HEK293 (cell line): Measurements from ENCODE around the gene RIC3.

Source experiments
- ATF2 ChIP-seq: fragments of 450-650 bp; formaldehyde crosslinking; IDR thresholded peaks from 2 replicates; pipeline ENCODE4 v1.5.1; 2016; ENCODE audit warnings: missing biosample characterization, missing genetic modification characterization, low read depth
- CTCF ChIP-seq: fragments of 450-650 bp; formaldehyde crosslinking; IDR thresholded peaks from 2 replicates; pipeline ENCODE4 v1.5.1; 2016; ENCODE audit warnings: missing biosample characterization, missing genetic modification characterization
- REST ChIP-seq: fragments of 450-650 bp; formaldehyde crosslinking; IDR thresholded peaks from 2 replicates; pipeline ENCODE4 v1.5.1; 2016; ENCODE audit warnings: missing biosample characterization, missing genetic modification characterization
- ZNF138 ChIP-seq: fragments of 450-650 bp; formaldehyde crosslinking; IDR thresholded peaks from 2 replicates; pipeline ENCODE4 v1.5.1; 2016; ENCODE audit warnings: missing biosample characterization, missing genetic modification characterization, borderline replicate concordance
- ZNF239 ChIP-seq: fragments of 450-650 bp; formaldehyde crosslinking; IDR thresholded peaks from 2 replicates; pipeline ENCODE4 v1.5.1; 2016; ENCODE audit warnings: missing biosample characterization, missing genetic modification characterization
- ZNF600 ChIP-seq: fragments of 450-650 bp; formaldehyde crosslinking; IDR thresholded peaks from 2 replicates; pipeline ENCODE4 v1.5.1; 2016; ENCODE audit warnings: missing biosample characterization, missing genetic modification characterization
- ZNF747 ChIP-seq: fragments of 450-650 bp; formaldehyde crosslinking; IDR thresholded peaks from 2 replicates; pipeline ENCODE4 v1.5.1; 2016; ENCODE audit warnings: missing biosample characterization, missing genetic modification characterization

GRCh38 chr11:8097062-8097461, 71.8 kb downstream of the RIC3 start:
- TF ChIP-seq CTCF (no peak), ZNF747 (tag by site-specific recombination) (no peak), ZNF138 (tag by site-specific recombination) (no peak), ZNF600 (tag by site-specific recombination) (no peak), REST (tag by site-specific recombination) (no peak), ATF2 (tag by site-specific recombination) (no peak), ZNF239 (tag by site-specific recombination) (no peak)
